HepG2 (cell line): ENCODE data around the gene COX7A1. TPM values are rescaled to one million over a fixed set of nuclear protein-coding genes. Genes with fewer than 3 reads are reported as not detected.
A peak's percentile ranks its signal among the peaks of the same experiment; 100 is the strongest.

Experiments
- GATA4 ChIP-seq: sonication (generic); IDR thresholded peaks from 2 replicates; pipeline ENCODE4 v1.6.1; 2016; ENCODE audit warnings: antibody characterized with exemption, low read depth, borderline replicate concordance
- HNRNPLL ChIP-seq: fragments of 200-400 bp; formaldehyde crosslinking; IDR thresholded peaks from 2 replicates; pipeline ENCODE4 v1.6.1; 2017; ENCODE audit warnings: mild to moderate bottlenecking, low read depth, low read length; ENCODE audit not compliant: poor library complexity, severe bottlenecking
- KDM4B ChIP-seq: sonication (generic); formaldehyde crosslinking; IDR thresholded peaks from 2 replicates; pipeline ENCODE4 v1.4.0; 2020; ENCODE audit warnings: missing genetic modification reagents
- KLF9 ChIP-seq: IDR thresholded peaks from 2 replicates; pipeline ENCODE4 v1.6.1; 2016; ENCODE audit warnings: low read depth
- MAFG ChIP-seq: sonication (generic); formaldehyde crosslinking; IDR thresholded peaks from 2 replicates; pipeline ENCODE4 v1.5.1; 2020; ENCODE audit warnings: mild to moderate bottlenecking, missing genetic modification reagents
- MED1 ChIP-seq: sonication (generic); formaldehyde crosslinking; IDR thresholded peaks from 2 replicates; pipeline ENCODE4 v1.4.0; 2020; ENCODE audit warnings: missing genetic modification reagents
- NFIC ChIP-seq: IDR thresholded peaks from 2 replicates; pipeline ENCODE4 v1.6.1; 2012; ENCODE audit warnings: mild to moderate bottlenecking, low read length, inconsistent platforms
- NR1H2 ChIP-seq: sonication (generic); formaldehyde crosslinking; IDR thresholded peaks from 2 replicates; pipeline ENCODE4 v1.8.1; 2022; ENCODE audit warnings: low read depth, missing genetic modification reagents, borderline replicate concordance
- NRL ChIP-seq: sonication (generic); formaldehyde crosslinking; IDR thresholded peaks from 2 replicates; pipeline ENCODE4 v1.5.0; 2020; ENCODE audit warnings: missing genetic modification reagents, mild to moderate bottlenecking, moderate library complexity, borderline replicate concordance
- PAWR ChIP-seq: sonication (generic); formaldehyde crosslinking; IDR thresholded peaks from 2 replicates; pipeline ENCODE4 v1.4.0; 2020; ENCODE audit warnings: missing genetic modification reagents, mild to moderate bottlenecking, borderline replicate concordance
- PCBP1 ChIP-seq: fragments of 200-400 bp; formaldehyde crosslinking; IDR thresholded peaks from 2 replicates; pipeline ENCODE4 v1.6.1; 2017; ENCODE audit warnings: mild to moderate bottlenecking, low read depth, low read length, borderline replicate concordance
- SIN3B ChIP-seq: fragments of 150-350 bp; IDR thresholded peaks from 2 replicates; pipeline ENCODE4 v1.6.1; 2014; ENCODE audit warnings: low read length
- ZC3H13 ChIP-seq: sonication (generic); formaldehyde crosslinking; IDR thresholded peaks from 2 replicates; pipeline ENCODE4 v1.8.1; 2023; ENCODE audit warnings: mild to moderate bottlenecking, missing genetic modification reagents, moderate library complexity
- ZFP36L2 ChIP-seq: sonication (generic); formaldehyde crosslinking; IDR thresholded peaks from 2 replicates; pipeline ENCODE4 v1.4.0; 2020; ENCODE audit warnings: missing genetic modification reagents
- ZFP90 ChIP-seq: sonication (generic); formaldehyde crosslinking; IDR thresholded peaks from 2 replicates; pipeline ENCODE4 v1.8.0; 2022; ENCODE audit warnings: missing genetic modification reagents, mild to moderate bottlenecking, inconsistent platforms, borderline replicate concordance
- ZNF510 ChIP-seq: sonication (generic); formaldehyde crosslinking; IDR thresholded peaks from 2 replicates; pipeline ENCODE4 v1.4.0; 2020; ENCODE audit warnings: low read depth, mild to moderate bottlenecking, missing genetic modification reagents
- ZNF616 ChIP-seq: sonication (generic); formaldehyde crosslinking; IDR thresholded peaks from 2 replicates; pipeline ENCODE4 v1.5.0; 2020; ENCODE audit warnings: low read depth, mild to moderate bottlenecking, missing genetic modification reagents
- ZNF839 ChIP-seq: sonication (generic); formaldehyde crosslinking; IDR thresholded peaks from 2 replicates; pipeline ENCODE4 v1.4.0; 2020; ENCODE audit warnings: missing genetic modification reagents, mild to moderate bottlenecking, borderline replicate concordance
- ZNF841 ChIP-seq: sonication (generic); formaldehyde crosslinking; IDR thresholded peaks from 2 replicates; pipeline ENCODE4 v1.8.1; 2023; ENCODE audit warnings: missing genetic modification reagents, borderline replicate concordance
- polyA plus RNA-seq, 8 experiments: library from polyadenylated mRNA; depleted of rRNA in 3 of 8; stranded (reverse) in 7 of 8; unstranded in 1 of 8; fragments of >200 nt; fragmentation: Illumina TruSeq in 4 of 8; extraction: Trizol in 4 of 8; gene quantifications; 2 replicates each; pipeline versions ENCODE4 v1.2.1 to v1.2.3, GENCODE V29; 2011 to 2016; ENCODE audit warnings: low read depth in 4 of 8, missing spikeins in 1 of 8, mixed read lengths in 1 of 8; ENCODE audit not compliant: insufficient read depth in 1 of 8
- total RNA-seq, 5 experiments: library from RNA; depleted of rRNA; stranded (reverse); fragments of >200 nt; fragmentation: Illumina TruSeq; extraction: Trizol; gene quantifications; 2 replicates each; pipeline ENCODE4 v1.2.3, GENCODE V29; 2016; ENCODE audit warnings: low read depth in 1 of 5
- TF ChIP-seq, protein P1 (sequence below): sonication (generic); formaldehyde crosslinking; IDR thresholded peaks from 2 replicates; pipeline ENCODE4 v1.4.0; 2020; ENCODE audit warnings: missing genetic modification reagents
- TF ChIP-seq, protein P2 (sequence below): IDR thresholded peaks from 2 replicates; pipeline ENCODE4 v1.6.1; 2016; ENCODE audit warnings: missing biosample characterization, missing genetic modification reagents, low read depth
- TF ChIP-seq, protein P3 (sequence below): sonication (generic); formaldehyde crosslinking; IDR thresholded peaks from 2 replicates; pipeline ENCODE4 v1.5.0; 2020; ENCODE audit warnings: missing genetic modification reagents
- TF ChIP-seq, protein P4 (sequence below): IDR thresholded peaks from 2 replicates; pipeline ENCODE4 v1.6.1; 2016; ENCODE audit warnings: control low read depth

COX7A1 gene
- total and polyA plus RNA-seq, 2 of the 13 experiments (the other 11 are each of a cell fraction or from before 2014, with no cell fraction given): not detected

DNA sequence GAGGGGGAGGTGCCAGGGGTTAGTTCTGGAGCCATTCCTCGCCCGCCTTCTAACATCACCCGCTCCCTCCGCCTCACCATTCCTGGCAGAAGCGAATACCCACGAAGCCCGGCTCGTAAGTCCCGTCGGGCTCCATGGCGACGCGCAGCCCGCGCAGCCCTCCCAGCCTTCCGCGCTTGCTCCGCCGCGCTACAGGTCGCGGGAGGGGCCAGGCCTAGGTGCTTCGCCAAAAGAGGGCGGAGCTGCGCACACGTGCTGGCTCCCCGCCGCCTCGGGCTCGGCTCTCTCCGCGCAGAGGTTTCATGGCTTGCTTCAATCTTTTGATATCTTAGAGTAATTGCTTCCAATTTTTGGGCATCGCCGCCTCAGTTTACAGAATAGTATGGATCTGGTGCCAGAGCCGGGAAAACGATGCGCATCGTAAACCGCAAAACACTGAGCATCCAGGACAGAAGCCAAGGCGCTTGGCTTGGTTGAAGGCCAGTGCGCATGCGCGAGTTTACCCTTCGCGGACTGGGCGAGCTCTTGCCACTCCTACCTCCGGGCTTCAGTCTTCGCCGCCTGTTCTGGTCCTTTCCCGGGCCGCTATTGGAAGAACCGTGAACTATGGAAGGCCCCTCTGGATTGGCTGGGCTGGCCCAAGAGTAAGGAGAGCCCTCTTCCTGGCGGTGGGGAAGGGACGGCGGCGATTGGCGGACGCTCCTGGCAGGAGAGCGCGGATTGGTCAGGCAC, 37.4 kb downstream of the COX7A1 start, which contains the start of gene POLR2I (continued):
- TF ChIP-seq, protein P1, sequence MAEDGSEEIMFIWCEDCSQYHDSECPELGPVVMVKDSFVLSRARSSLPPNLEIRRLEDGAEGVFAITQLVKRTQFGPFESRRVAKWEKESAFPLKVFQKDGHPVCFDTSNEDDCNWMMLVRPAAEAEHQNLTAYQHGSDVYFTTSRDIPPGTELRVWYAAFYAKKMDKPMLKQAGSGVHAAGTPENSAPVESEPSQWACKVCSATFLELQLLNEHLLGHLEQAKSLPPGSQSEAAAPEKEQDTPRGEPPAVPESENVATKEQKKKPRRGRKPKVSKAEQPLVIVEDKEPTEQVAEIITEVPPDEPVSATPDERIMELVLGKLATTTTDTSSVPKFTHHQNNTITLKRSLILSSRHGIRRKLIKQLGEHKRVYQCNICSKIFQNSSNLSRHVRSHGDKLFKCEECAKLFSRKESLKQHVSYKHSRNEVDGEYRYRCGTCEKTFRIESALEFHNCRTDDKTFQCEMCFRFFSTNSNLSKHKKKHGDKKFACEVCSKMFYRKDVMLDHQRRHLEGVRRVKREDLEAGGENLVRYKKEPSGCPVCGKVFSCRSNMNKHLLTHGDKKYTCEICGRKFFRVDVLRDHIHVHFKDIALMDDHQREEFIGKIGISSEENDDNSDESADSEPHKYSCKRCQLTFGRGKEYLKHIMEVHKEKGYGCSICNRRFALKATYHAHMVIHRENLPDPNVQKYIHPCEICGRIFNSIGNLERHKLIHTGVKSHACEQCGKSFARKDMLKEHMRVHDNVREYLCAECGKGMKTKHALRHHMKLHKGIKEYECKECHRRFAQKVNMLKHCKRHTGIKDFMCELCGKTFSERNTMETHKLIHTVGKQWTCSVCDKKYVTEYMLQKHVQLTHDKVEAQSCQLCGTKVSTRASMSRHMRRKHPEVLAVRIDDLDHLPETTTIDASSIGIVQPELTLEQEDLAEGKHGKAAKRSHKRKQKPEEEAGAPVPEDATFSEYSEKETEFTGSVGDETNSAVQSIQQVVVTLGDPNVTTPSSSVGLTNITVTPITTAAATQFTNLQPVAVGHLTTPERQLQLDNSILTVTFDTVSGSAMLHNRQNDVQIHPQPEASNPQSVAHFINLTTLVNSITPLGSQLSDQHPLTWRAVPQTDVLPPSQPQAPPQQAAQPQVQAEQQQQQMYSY (CRISPR knock-in tag): peak; percentile 65; the same call in 1 of the 2 replicates
- TF ChIP-seq KLF9 (CRISPR knock-in tag): 0 out of 2 replicates have a peak, but pooled peaks have one; percentile 76
- no peak for TF ChIP-seq GATA4
- TF ChIP-seq MED1 (CRISPR knock-in tag): peak; percentile 80
- TF ChIP-seq, protein P2, sequence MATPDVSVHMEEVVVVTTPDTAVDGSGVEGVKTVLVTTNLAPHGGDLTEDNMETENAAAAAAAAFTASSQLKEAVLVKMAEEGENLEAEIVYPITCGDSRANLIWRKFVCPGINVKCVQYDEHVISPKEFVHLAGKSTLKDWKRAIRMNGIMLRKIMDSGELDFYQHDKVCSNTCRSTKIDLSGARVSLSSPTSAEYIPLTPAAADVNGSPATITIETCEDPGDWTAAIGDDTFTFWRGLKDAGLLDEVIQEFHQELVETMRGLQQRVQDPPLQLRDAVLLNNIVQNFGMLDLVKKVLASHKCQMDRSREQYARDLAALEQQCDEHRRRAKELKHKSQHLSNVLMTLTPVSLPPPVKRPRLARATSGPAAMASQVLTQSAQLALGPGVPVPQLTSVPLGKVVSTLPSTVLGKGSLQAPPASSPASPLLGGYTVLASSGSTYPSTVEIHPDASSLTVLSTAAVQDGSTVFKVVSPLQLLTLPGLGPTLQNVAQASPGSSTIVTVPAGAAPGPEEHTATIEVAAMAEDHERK (CRISPR knock-in tag): no peak
- TF ChIP-seq SIN3B: no peak
- peak; percentile 96 for TF ChIP-seq HNRNPLL
- TF ChIP-seq ZNF510 (CRISPR knock-in tag): peak; percentile 89; the same call in 1 of the 2 replicates
- no peak for TF ChIP-seq MAFG
- TF ChIP-seq NR1H2 (CRISPR knock-in tag): no peak
- TF ChIP-seq ZFP36L2 (CRISPR knock-in tag): no peak
- 0 out of 2 replicates have a peak, but pooled peaks have one; percentile 86 for TF ChIP-seq NRL (CRISPR knock-in tag)
- no peak for TF ChIP-seq ZNF616 (CRISPR knock-in tag)
- TF ChIP-seq PAWR (CRISPR knock-in tag): no peak
- peak; percentile 65; the same call in 1 of the 2 replicates for TF ChIP-seq ZNF841
- TF ChIP-seq ZC3H13 (CRISPR knock-in tag): peak; percentile 65; the same call in 1 of the 2 replicates
- peak; percentile 80; the same call in 1 of the 2 replicates for TF ChIP-seq ZNF839 (CRISPR knock-in tag)
- no peak for TF ChIP-seq NFIC
- TF ChIP-seq ZFP90: peak; percentile 95
- TF ChIP-seq KDM4B: 0 out of 2 replicates have a peak, but pooled peaks have one; percentile 60
- TF ChIP-seq, protein P3, sequence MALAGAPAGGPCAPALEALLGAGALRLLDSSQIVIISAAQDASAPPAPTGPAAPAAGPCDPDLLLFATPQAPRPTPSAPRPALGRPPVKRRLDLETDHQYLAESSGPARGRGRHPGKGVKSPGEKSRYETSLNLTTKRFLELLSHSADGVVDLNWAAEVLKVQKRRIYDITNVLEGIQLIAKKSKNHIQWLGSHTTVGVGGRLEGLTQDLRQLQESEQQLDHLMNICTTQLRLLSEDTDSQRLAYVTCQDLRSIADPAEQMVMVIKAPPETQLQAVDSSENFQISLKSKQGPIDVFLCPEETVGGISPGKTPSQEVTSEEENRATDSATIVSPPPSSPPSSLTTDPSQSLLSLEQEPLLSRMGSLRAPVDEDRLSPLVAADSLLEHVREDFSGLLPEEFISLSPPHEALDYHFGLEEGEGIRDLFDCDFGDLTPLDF (CRISPR knock-in tag): peak; percentile 75
- TF ChIP-seq PCBP1: 0 out of 2 replicates have a peak, but pooled peaks have one; percentile 41
- TF ChIP-seq, protein P4, sequence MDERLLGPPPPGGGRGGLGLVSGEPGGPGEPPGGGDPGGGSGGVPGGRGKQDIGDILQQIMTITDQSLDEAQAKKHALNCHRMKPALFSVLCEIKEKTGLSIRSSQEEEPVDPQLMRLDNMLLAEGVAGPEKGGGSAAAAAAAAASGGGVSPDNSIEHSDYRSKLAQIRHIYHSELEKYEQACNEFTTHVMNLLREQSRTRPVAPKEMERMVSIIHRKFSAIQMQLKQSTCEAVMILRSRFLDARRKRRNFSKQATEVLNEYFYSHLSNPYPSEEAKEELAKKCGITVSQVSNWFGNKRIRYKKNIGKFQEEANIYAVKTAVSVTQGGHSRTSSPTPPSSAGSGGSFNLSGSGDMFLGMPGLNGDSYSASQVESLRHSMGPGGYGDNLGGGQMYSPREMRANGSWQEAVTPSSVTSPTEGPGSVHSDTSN (CRISPR knock-in tag): no peak
